Activated naive CD8-positive, alpha-beta T cell treated with anti-CD3 and anti-CD28 coated beads for 36 hours (primary cell): ENCODE results near the gene CPNE4. TPM values are rescaled to one million over a fixed set of nuclear protein-coding genes. Genes with fewer than 3 reads are reported as not detected.

Experiments used
- DNase-seq: peaks from one replicate; pipeline ENCODE4 v3.0.0; 2021
- H3K27ac Mint-ChIP-seq: one replicate; pipeline ENCODE4 v1.8.0; 2022; ENCODE audit warnings: mild to moderate bottlenecking, moderate library complexity, mixed read lengths
- H3K27me3 Mint-ChIP-seq: one replicate; pipeline ENCODE4 v1.8.0; 2022; ENCODE audit warnings: mild to moderate bottlenecking, mixed read lengths
- H3K36me3 Mint-ChIP-seq: one replicate; pipeline ENCODE4 v1.8.0; 2021; ENCODE audit warnings: mild to moderate bottlenecking, mixed read lengths
- H3K4me1 Mint-ChIP-seq: one replicate; pipeline ENCODE4 v1.8.0; 2021; ENCODE audit warnings: mixed read lengths
- H3K4me3 Mint-ChIP-seq: one replicate; pipeline ENCODE4 v1.8.0; 2022; ENCODE audit warnings: mild to moderate bottlenecking, moderate library complexity, mixed read lengths
- H3K9me3 Mint-ChIP-seq: one replicate; pipeline ENCODE4 v1.8.0; 2022; ENCODE audit warnings: mixed read lengths
- total RNA-seq, 2 experiments: library from RNA; stranded (reverse); gene quantifications; one replicate each; pipeline ENCODE4 v1.2.3, GENCODE V29; 2021

Gene CPNE4
- total RNA-seq, 2 experiments from 2014 or later, result not detected

DNA sequence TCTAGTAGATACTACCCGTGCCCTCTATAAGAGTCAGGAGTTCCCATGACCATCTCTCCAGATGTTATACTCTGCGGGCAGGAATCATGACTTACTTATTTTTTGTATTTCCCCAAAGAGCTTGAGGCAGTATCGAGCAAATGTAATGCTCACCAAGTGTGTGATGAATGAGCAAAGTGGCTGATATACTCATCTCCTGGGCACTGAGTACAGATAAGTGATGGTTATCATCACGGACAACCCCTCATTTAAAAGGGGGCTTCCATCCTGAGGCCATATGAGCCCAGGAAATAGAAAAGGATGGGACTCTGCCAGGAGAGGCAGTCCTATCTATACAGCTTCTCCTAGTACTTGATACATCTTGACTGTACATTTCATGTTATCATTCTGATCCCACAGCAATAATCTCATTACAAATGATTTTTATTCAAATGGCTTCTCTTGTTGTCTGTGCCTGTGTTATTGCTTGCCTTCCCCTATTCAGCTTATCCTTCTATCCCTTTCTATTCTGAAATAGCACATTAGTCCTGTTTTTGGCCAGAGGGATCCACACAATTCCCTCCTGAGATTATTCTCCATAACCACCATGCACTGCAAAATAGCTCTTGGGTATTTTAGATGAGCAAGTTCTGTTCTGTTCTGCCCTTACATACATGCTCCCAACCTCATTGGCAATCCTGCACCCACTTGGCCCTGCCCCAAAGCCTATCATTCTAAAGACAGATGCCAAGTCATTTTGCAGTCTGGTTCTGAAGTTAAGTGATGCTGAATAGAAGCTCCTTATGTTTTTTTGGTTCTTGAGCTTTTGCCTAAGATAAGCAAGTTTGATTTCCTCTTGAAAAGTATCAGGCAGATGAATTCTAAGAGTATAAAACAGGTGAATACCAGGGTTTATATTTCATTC, 484.0 kb downstream of the CPNE4 start:
- DNase-seq, result no peak
- H3K27me3 Mint-ChIP-seq, result peaks cover 21% of the 10 kb centered on the region
- no peak overlapping the region for H3K27ac Mint-ChIP-seq
- H3K9me3 Mint-ChIP-seq, result no peaks in the 10 kb centered on the region
- no peak overlapping the region for H3K4me3 Mint-ChIP-seq
- peaks cover 5% of the 10 kb centered on the region for H3K4me1 Mint-ChIP-seq
- H3K36me3 Mint-ChIP-seq, result no peaks in the 10 kb centered on the region

DNA sequence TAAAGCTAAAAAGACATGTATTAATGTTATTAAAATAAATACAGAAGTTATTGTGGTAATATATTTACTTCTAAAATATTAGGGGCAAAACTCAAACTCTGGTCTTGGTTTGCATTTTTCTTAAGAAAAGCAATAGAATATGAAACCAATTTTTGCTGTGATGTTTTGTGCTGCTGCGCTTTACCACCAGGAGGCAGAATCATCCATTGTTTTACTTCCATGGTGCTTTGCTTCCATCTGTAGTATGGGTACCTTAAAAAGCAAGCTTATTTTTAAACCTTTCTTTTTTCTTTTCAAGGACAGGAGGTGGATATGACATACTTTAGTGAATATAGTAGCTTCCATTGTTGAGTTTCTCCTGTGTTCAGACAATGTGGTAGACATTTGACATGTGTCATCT, 485.5 kb downstream of the CPNE4 start:
- peaks cover 5% of the 10 kb centered on the region for H3K4me1 Mint-ChIP-seq
- DNase-seq, result no peak
- H3K27me3 Mint-ChIP-seq, result peaks cover 24% of the 10 kb centered on the region
- no peaks in the 10 kb centered on the region for H3K36me3 Mint-ChIP-seq
- H3K9me3 Mint-ChIP-seq, result no peaks in the 10 kb centered on the region
- no peak overlapping the region for H3K4me3 Mint-ChIP-seq
- H3K27ac Mint-ChIP-seq, result no peak overlapping the region

DNA sequence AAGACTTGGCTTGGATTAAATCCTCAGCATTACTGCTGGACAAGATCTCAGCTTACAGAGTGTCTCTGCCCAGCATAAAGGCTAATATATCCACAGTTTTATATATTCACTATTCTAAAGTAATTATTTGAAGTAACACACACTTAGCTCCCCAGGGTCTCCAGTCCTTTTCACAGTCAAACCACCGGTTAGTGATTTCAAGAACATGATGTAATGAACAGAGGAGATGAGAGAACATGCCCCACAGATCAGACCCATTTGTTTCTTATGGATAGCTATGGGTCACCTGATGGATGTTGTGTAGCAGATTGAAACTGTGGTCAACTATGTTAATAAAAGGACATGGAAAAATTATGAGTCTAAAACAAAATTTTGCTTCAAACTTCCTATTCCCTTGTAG, 487.2 kb downstream of the CPNE4 start:
- Mint-ChIP-seq H3K27me3 (peaks cover 14% of the 10 kb centered on the region), H3K27ac (no peak overlapping the region), H3K4me1 (no peaks in the 10 kb centered on the region), H3K4me3 (no peak overlapping the region), H3K9me3 (no peaks in the 10 kb centered on the region), H3K36me3 (no peaks in the 10 kb centered on the region)
- DNase-seq, result no peak

DNA sequence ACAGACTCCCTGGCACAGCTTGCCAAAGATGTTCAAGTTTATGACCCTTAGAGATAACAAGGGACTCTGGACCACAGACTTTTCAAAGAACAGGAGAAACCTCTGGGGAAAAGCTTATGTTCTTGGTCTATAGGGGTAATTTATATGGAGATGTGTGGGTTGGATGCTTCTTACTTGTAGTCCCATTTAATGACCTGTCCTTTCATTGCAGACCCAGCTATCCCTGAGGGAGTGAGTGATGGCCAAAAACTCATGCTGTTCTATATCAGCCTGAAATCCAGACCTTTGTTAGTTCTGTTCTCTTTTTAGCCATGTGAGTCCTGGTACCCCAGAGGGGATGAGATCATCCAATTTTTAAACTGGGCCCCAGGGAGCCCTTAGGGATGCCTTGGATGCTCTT, 488.4 kb downstream of the CPNE4 start:
- peaks cover 8% of the 10 kb centered on the region for H3K27me3 Mint-ChIP-seq

DNA sequence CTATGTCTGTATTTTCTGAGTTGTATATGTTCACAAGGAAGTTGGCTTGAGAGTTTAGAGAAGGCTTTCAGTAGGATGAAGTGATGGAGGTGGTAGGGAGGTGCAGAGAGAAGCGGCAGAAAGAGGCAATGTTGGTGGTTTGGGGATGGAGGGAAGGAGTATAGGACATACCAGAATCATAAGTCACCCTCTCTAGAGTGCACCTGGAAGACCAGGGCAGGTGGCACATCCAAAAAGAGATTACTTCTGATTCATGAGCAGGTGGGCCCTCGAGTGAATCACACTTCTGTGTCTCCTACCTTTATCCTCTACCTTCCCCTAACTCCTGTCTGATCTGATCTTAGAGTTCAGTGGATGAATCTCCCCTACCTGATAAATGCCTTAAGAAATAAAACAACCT, 490.3 kb downstream of the CPNE4 start:
- Mint-ChIP-seq H3K9me3 (no peaks in the 10 kb centered on the region), H3K27ac (no peak overlapping the region), H3K4me3 (no peak overlapping the region), H3K36me3 (no peaks in the 10 kb centered on the region), H3K27me3 (peaks cover 18% of the 10 kb centered on the region), H3K4me1 (no peaks in the 10 kb centered on the region)
- DNase-seq, result no peak

More for the DNA sequence above, 488.4 kb downstream of the CPNE4 start:
- no peak for DNase-seq
- Mint-ChIP-seq H3K36me3 (no peaks in the 10 kb centered on the region), H3K9me3 (no peaks in the 10 kb centered on the region), H3K27ac (no peak overlapping the region), H3K4me3 (no peak overlapping the region), H3K4me1 (no peaks in the 10 kb centered on the region)

DNA sequence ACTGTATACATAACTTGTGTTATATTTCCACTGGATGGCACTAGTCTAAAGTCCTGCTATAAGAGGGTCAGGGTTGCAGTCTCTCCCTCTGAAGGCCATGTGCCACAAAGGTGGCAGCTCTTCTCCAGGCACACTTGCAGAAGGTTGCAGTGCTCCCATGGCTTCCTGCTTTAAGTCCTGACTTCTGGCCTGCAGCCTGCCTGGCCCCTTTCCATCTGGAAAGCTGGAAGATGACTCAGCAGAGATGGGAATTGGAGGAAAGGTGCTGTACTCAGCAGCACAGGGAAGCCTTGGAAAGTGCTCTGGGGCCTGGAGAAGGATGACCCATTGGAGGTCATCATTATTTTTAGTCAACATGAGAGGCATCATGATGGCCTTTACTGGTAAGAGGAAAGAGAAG, 491.1 kb downstream of the CPNE4 start:
- H3K27ac Mint-ChIP-seq, result no peak overlapping the region
- H3K4me3 Mint-ChIP-seq, result no peak overlapping the region
- no peaks in the 10 kb centered on the region for H3K4me1 Mint-ChIP-seq
- H3K27me3 Mint-ChIP-seq, result peaks cover 18% of the 10 kb centered on the region
- DNase-seq, result no peak
- no peaks in the 10 kb centered on the region for H3K36me3 Mint-ChIP-seq
- H3K9me3 Mint-ChIP-seq, result no peaks in the 10 kb centered on the region

DNA sequence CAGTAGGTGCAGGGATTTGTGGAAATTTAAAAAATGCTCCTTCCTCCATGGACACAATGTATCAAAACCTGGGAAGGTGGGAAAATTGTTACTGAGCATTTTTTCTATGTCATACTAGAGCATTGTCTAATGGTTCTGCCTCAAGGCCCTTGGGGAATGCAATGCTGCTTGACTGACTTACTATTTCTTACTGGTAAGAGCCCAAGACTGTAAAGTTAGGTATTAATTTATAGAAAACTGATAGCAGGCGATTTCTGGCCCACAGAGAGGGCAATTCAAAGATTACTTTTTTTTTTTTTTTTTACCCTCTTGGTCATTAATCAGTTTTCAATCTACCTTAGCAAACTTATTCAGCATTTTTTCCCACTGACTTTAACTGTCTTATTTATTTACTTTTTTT, 493.5 kb downstream of the CPNE4 start:
- peaks cover 13% of the 10 kb centered on the region for H3K27me3 Mint-ChIP-seq
- DNase-seq, result no peak
- no peak overlapping the region for H3K4me3 Mint-ChIP-seq
- no peaks in the 10 kb centered on the region for H3K4me1 Mint-ChIP-seq
- H3K36me3 Mint-ChIP-seq, result no peaks in the 10 kb centered on the region
- H3K9me3 Mint-ChIP-seq, result no peaks in the 10 kb centered on the region
- no peak overlapping the region for H3K27ac Mint-ChIP-seq

DNA sequence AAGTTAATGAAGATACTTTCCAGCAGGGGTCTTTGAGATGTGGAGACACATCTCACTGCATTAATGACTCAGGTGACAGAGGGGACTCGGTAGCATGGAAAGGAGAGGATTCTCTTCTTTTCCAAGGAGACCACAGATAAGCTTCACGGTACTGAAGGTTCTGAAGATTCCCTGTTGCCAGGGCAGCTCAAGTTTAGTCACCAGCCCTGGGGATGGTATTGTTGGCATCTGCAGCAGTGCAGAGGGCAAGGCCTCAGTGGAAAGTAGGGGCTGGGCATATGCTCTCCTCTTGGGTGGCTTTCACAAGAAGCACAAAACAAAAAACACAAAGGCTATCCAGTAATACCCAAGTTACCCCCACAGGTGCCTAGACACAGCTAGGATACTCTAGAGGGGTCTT, 494.0 kb downstream of the CPNE4 start:
- no peaks in the 10 kb centered on the region for H3K4me1 Mint-ChIP-seq
- H3K4me3 Mint-ChIP-seq, result no peak overlapping the region
- H3K27ac Mint-ChIP-seq, result no peak overlapping the region
- no peaks in the 10 kb centered on the region for H3K9me3 Mint-ChIP-seq
- peaks cover 12% of the 10 kb centered on the region for H3K27me3 Mint-ChIP-seq
- no peaks in the 10 kb centered on the region for H3K36me3 Mint-ChIP-seq
- no peak for DNase-seq

DNA sequence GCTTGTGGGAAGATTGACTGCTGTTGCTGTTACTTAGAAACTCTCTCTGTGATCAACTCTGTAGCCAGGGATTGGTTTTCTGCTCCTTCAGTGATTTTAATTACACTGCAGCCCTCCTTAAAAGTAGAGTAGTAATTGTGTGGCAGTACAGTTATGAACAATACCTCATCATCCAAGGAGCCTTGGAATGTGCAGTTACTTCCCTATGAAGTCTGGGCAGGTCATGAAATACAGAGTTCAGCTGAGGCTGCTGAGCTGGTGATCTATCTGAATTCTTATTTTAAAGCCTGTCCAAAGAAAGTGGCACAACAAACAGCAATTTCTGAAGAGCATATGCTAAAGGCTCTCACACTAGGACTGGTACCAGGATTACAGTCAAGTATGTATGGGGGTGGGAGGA, 494.7 kb downstream of the CPNE4 start:
- Mint-ChIP-seq H3K36me3 (no peaks in the 10 kb centered on the region), H3K9me3 (no peaks in the 10 kb centered on the region), H3K27me3 (peaks cover 9% of the 10 kb centered on the region), H3K4me3 (no peak overlapping the region), H3K4me1 (no peaks in the 10 kb centered on the region), H3K27ac (no peak overlapping the region)
- DNase-seq, result no peak

DNA sequence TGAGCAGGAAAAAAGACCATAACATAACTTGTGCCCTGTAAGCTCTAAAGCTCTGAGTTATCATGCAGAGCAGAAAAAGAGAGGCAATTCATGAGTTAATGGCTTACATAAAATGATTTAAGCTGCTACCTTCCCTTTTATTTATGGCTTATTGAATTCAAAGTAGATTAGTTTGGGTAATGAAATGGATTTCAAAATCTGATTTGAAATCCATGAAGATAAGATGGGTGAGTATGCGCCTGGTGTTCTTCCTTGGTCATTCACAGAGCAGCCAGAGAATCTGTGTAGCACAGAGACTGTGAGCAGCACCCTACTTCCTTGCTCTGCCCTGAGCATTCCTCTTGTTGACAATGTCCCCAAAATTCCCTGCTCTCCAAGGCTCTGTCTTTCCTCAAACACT, 495.8 kb downstream of the CPNE4 start:
- H3K36me3 Mint-ChIP-seq, result no peaks in the 10 kb centered on the region
- DNase-seq, result no peak
- no peaks in the 10 kb centered on the region for H3K9me3 Mint-ChIP-seq
- H3K27ac Mint-ChIP-seq, result no peak overlapping the region
- no peaks in the 10 kb centered on the region for H3K4me1 Mint-ChIP-seq
- peaks cover 9% of the 10 kb centered on the region for H3K27me3 Mint-ChIP-seq
- no peak overlapping the region for H3K4me3 Mint-ChIP-seq

DNA sequence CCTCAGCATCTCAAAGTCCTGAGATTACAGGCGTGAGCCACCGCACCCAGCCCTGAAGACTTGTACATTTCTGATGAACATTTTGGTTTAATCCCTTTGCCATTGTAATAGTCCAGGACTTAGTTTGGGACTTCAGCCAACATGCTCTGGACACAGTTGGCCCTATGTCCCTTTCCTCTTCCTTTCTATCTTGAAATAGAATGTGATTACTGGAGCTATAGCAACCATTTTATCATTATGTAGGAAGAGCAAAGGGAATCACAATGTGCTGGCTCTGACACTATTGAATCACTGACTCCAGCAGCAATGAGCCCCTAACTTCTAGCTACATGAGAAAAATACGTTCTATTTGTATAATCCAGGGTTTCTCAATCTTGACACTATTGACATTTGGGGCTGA, 497.3 kb downstream of the CPNE4 start:
- H3K36me3 Mint-ChIP-seq, result no peaks in the 10 kb centered on the region
- H3K4me3 Mint-ChIP-seq, result no peak overlapping the region

DNA sequence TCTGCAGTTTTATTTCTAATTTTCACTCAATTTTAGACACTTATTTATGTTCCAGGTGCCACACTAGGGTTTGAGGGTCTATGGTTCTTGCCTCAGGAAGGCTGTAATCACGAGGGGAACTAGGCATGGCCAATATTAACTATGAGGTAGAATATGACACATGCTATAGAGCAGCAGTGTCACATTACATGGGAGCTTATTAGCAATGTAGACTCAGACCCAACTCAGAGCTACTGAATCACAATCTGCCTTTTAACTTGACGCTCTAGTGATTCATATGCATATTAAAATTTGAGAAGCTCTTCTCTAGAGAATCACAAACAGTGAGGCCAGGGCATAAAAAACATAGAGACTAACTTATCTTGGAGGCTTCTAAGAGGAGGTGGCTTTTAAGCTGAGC, 499.2 kb downstream of the CPNE4 start:
- DNase-seq, result no peak
- Mint-ChIP-seq H3K9me3 (peaks cover 3% of the 10 kb centered on the region), H3K4me3 (no peak overlapping the region), H3K4me1 (no peaks in the 10 kb centered on the region), H3K36me3 (no peaks in the 10 kb centered on the region), H3K27me3 (peaks cover 20% of the 10 kb centered on the region), H3K27ac (no peak overlapping the region)

More for the DNA sequence above, 497.3 kb downstream of the CPNE4 start:
- Mint-ChIP-seq H3K9me3 (peaks cover under 1% of the 10 kb centered on the region), H3K27ac (no peak overlapping the region), H3K4me1 (no peaks in the 10 kb centered on the region), H3K27me3 (peaks cover 14% of the 10 kb centered on the region)
- no peak for DNase-seq

DNA sequence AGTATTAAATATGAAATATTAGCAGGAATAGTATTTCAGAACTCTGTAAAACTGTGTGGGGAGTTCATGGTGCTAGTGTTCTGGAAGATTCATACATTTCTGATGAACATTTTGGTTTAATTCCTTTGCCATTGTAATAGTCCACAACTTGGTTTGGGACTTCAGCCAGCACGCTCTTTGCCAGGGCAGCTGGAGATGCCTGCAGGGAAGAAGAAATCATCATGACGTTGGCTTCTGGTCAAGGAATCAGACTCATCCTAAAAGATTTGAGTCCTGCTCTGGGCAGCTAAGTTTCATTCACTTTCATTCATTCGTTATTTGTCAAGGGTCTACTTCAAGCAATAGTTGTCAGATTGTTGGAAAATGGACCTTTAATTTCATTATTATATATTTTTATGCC, 499.7 kb downstream of the CPNE4 start:
- H3K4me1 Mint-ChIP-seq, result no peaks in the 10 kb centered on the region
- no peaks in the 10 kb centered on the region for H3K36me3 Mint-ChIP-seq
- peaks cover 3% of the 10 kb centered on the region for H3K9me3 Mint-ChIP-seq
- DNase-seq, result no peak
- H3K4me3 Mint-ChIP-seq, result no peak overlapping the region
- no peak overlapping the region for H3K27ac Mint-ChIP-seq
- H3K27me3 Mint-ChIP-seq, result peaks cover 18% of the 10 kb centered on the region

DNA sequence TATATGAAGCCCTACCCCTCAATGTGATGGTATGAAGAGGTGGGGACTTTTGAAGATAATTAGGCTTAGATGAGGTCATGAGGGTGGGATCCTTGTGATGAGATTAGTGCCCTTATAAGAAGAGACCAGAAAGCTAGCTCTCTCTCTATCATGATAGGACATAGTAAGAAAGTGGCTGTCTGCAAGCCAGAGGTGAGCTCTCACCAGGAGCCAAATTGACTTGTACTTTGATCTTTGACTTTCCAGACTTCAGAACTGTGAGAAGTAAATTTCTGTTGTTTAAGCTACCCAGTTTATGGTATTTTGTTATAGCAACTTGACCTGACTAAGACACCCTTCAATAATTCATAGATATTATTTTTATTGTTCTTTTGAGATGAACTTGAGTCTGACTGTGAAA, 502.2 kb downstream of the CPNE4 start:
- Mint-ChIP-seq H3K27me3 (peaks cover 33% of the 10 kb centered on the region), H3K9me3 (peaks cover 3% of the 10 kb centered on the region), H3K4me1 (no peaks in the 10 kb centered on the region), H3K36me3 (no peaks in the 10 kb centered on the region), H3K27ac (no peak overlapping the region), H3K4me3 (no peak overlapping the region)
- DNase-seq, result no peak

DNA sequence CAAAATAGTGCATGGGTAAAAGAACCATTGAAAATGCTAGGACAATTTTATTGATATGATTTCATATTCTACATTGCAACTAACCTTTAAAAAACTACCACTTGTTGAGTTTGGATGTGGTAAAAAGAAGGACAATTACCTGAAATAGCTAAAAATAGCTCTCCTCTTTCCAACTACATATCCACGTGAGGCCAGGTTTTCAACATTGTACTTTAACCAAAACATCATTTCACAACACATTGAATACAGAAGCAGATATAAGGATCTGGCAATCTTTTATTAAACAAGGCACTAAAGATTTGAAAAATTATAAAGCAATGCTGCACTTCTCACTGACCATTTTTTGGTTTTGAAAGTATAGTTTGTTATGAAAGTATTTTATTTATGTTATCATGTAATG, 504.0 kb downstream of the CPNE4 start:
- Mint-ChIP-seq H3K27ac (no peak overlapping the region), H3K36me3 (no peaks in the 10 kb centered on the region), H3K9me3 (peaks cover 3% of the 10 kb centered on the region), H3K4me3 (no peak overlapping the region), H3K4me1 (no peaks in the 10 kb centered on the region), H3K27me3 (peaks cover 46% of the 10 kb centered on the region)
- no peak for DNase-seq

DNA sequence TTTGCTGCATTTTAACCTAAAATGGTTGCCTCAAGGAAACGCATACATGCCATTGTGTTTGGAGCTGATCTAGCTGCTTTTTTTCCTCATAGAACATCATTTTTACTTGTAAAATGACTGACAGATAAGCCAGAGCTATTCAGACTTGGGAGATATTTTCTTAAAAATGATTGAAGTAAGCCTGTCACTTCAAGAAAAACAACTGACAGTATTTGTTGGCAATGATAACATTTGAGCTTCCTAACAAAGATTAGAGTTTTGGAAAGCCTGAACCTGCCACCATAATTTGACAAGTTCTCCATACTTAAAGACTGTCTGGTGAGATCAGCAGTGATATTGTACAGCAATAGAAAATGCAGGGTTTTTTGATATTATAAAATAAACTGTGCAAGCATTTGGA, 504.4 kb downstream of the CPNE4 start:
- H3K4me3 Mint-ChIP-seq, result no peak overlapping the region
- H3K27me3 Mint-ChIP-seq, result peaks cover 51% of the 10 kb centered on the region
- H3K4me1 Mint-ChIP-seq, result no peaks in the 10 kb centered on the region
- peaks cover 3% of the 10 kb centered on the region for H3K9me3 Mint-ChIP-seq
- no peaks in the 10 kb centered on the region for H3K36me3 Mint-ChIP-seq
- no peak overlapping the region for H3K27ac Mint-ChIP-seq
- no peak for DNase-seq
